Activated CD8-positive, alpha-beta T cell treated with anti-CD3 and anti-CD28 coated beads for 36 hours (primary cell): ENCODE data around the gene CYP2A13. TPM values are rescaled to one million over a fixed set of nuclear protein-coding genes. Genes with fewer than 3 reads are reported as not detected.
A peak's percentile ranks its signal among the peaks of the same experiment; 100 is the strongest.
"Not testable (repeated sequence)": the region's sequence is repeated elsewhere in the genome, so short reads cannot be mapped to it uniquely, and the experiment has no call there.

Experiments
- ATAC-seq: fragments of 200-7000 bp; cut with Tn5 transposase; one replicate; pipeline ENCODE4 v1.10.0; 2021; ENCODE audit warnings: mild to moderate bottlenecking, moderate library complexity
- CTCF ChIA-PET: fragments of 350-600 bp; sonication (Branson Sonifier 250); formaldehyde crosslinking; loops from one replicate; lab custom pipeline; 2021; ENCODE audit warnings: antibody characterized with exemption; lab: Charles Lee
- POLR2A ChIA-PET: fragments of 350-600 bp; sonication (Branson Sonifier 250); formaldehyde crosslinking; loops from one replicate; lab custom pipeline; 2021; ENCODE audit warnings: antibody characterized with exemption; lab: Charles Lee
- DNase-seq: peaks from one replicate; pipeline ENCODE4 v3.0.0-alpha.2; 2020
- H3K27ac Mint-ChIP-seq: one replicate; pipeline ENCODE4 v1.8.0; 2021; ENCODE audit warnings: mild to moderate bottlenecking, mixed read lengths
- H3K27me3 Mint-ChIP-seq: one replicate; pipeline ENCODE4 v1.8.0; 2021; ENCODE audit warnings: mixed read lengths
- H3K36me3 Mint-ChIP-seq: one replicate; pipeline ENCODE4 v1.8.0; 2021; ENCODE audit warnings: low read depth, mixed read lengths
- H3K4me1 Mint-ChIP-seq: one replicate; pipeline ENCODE4 v1.8.0; 2021; ENCODE audit warnings: low read depth, mixed read lengths
- H3K4me3 Mint-ChIP-seq: one replicate; pipeline ENCODE4 v1.8.0; 2021; ENCODE audit warnings: mild to moderate bottlenecking, moderate library complexity, mixed read lengths
- H3K9me3 Mint-ChIP-seq: one replicate; pipeline ENCODE4 v1.8.0; 2021; ENCODE audit warnings: mixed read lengths
- intact Hi-C: fragments of 100-400 bp; cut with micrococcal nuclease; formaldehyde crosslinking; loops from one replicate; pipeline ENCODE4 v1.10.0; 2022
- total RNA-seq, 2 experiments: library from RNA; stranded (reverse); gene quantifications; one replicate each; pipeline ENCODE4 v1.2.3, GENCODE V29; 2021
- TF ChIP-seq, protein P1 (sequence below): fragments of 200-600 bp; IDR thresholded peaks from one replicate; pipeline ENCODE4 v1.8.0; 2022; ENCODE audit warnings: antibody characterized with exemption, mild to moderate bottlenecking

CYP2A13 gene
- total RNA-seq, 2 experiments from 2014 or later, result not detected

GRCh38 chr19:41116261-41116660 is 28.0 kb downstream of the CYP2A13 start:
- Mint-ChIP-seq H3K36me3 (no peaks in the 10 kb centered on the region), H3K4me1 (peaks cover 11% of the 10 kb centered on the region), H3K27me3 (no peaks in the 10 kb centered on the region), H3K27ac (no peak overlapping the region), H3K9me3 (no peaks in the 10 kb centered on the region), H3K4me3 (no peak overlapping the region)
- CTCF ChIA-PET, result interaction anchor here (0.9 to 1.4 kb wide), 2 partner anchors 28 to 146 kb away, joined by 3 read pairs; no protein-coding TSS in a partner anchor
- TF ChIP-seq, protein P1, sequence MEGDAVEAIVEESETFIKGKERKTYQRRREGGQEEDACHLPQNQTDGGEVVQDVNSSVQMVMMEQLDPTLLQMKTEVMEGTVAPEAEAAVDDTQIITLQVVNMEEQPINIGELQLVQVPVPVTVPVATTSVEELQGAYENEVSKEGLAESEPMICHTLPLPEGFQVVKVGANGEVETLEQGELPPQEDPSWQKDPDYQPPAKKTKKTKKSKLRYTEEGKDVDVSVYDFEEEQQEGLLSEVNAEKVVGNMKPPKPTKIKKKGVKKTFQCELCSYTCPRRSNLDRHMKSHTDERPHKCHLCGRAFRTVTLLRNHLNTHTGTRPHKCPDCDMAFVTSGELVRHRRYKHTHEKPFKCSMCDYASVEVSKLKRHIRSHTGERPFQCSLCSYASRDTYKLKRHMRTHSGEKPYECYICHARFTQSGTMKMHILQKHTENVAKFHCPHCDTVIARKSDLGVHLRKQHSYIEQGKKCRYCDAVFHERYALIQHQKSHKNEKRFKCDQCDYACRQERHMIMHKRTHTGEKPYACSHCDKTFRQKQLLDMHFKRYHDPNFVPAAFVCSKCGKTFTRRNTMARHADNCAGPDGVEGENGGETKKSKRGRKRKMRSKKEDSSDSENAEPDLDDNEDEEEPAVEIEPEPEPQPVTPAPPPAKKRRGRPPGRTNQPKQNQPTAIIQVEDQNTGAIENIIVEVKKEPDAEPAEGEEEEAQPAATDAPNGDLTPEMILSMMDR, result no peak
- POLR2A ChIA-PET, result no interaction called here
- no peak for DNase-seq
- no peak for ATAC-seq
- intact Hi-C loops, result no loop called here

DNA sequence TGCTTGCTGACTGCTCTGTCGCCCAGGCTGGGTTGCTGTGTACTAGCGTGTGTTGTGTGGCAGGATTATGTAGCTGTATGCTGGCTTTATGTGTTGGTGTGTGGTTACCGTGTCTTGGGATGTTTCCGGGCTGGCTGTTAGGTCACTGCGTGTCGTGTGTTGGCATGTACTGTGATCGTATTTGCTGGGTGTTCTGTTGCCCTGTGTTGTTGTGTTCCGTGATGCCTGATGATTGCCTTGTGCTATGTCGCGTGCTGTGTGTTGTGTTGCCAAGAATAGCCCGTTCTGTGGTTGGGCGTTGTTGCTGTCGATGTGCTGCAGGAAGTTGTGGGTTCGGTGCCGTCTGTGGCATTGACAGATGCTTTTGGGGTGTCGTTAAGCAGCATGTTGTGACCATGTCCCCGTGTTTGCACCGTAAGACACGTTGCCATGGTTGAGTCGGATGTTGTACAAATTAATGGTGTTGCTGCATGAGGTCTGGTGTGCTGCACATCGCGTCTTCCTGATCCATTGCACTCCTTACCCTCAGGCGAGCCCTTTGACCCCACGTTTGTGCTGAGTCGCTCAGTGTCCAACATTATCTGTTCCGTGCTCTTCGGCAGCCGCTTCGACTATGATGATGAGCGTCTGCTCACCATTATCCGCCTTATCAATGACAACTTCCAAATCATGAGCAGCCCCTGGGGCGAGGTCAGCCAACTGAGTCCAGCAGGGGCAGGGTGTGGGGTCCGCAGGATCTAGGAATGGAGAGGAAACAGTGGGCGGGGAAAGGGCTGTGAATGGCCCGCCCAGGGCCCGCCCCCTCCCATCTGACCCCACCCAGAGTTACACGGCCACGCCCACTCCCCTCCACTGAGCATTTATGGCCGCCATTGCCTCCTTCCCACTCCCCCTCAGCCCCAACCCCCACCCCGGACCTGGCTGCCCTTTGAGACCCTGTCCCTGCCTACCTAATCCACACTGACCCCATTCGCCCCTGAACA is 33.0 kb downstream of the CYP2A13 start:
- POLR2A ChIA-PET, result interaction anchor here (0.8 kb wide), 1 partner anchor 12 kb away, joined by 3 read pairs; no protein-coding TSS in a partner anchor
- peak overlapping the region; percentile 59 for H3K27ac Mint-ChIP-seq
- intact Hi-C loops, H3K36me3 Mint-ChIP-seq, H3K27me3 Mint-ChIP-seq, H3K9me3 Mint-ChIP-seq: not testable (repeated sequence)
- H3K4me1 Mint-ChIP-seq, result peaks cover 21% of the 10 kb centered on the region
- CTCF ChIA-PET, result interaction anchor here (1.4 kb wide), 1 partner anchor 23 kb away, joined by 3 read pairs; no protein-coding TSS in a partner anchor
- ATAC-seq (peak; percentile 75), DNase-seq (peak; percentile 72)
- peak overlapping the region; percentile 2 for H3K4me3 Mint-ChIP-seq

- POLR2A ChIA-PET, H3K27ac Mint-ChIP-seq, H3K36me3 Mint-ChIP-seq, H3K4me3 Mint-ChIP-seq, H3K27me3 Mint-ChIP-seq, DNase-seq, ATAC-seq, H3K9me3 Mint-ChIP-seq, intact Hi-C loops: not testable (repeated sequence)
- peaks cover 31% of the 10 kb centered on the region for H3K4me1 Mint-ChIP-seq
- CTCF ChIA-PET, result interaction anchor here (1.7 kb wide), 1 partner anchor 22 kb away, joined by 6 read pairs; no protein-coding TSS in a partner anchor
Measured at GRCh38 chr19:41122846-41123245, 34.6 kb downstream of the CYP2A13 start.

GRCh38 chr19:41123716-41124294 is 35.6 kb downstream of the CYP2A13 start:
- ATAC-seq (no peak), DNase-seq (no peak)
- intact Hi-C loops, result no loop called here
- no peaks in the 10 kb centered on the region for H3K27me3 Mint-ChIP-seq
- TF ChIP-seq, protein P1, result no peak
- H3K4me1 Mint-ChIP-seq, result peaks cover 33% of the 10 kb centered on the region
- no peaks in the 10 kb centered on the region for H3K36me3 Mint-ChIP-seq
- ChIA-PET POLR2A (interaction anchor here (0.6 to 1.0 kb wide), 2 partner anchors 185 to 1035 kb away, joined by 3 read pairs; no protein-coding TSS in a partner anchor), CTCF (interaction anchor here (1.7 kb wide), 1 partner anchor 21 kb away, joined by 6 read pairs; no protein-coding TSS in a partner anchor)
- H3K4me3 Mint-ChIP-seq, result no peak overlapping the region
- no peak overlapping the region for H3K27ac Mint-ChIP-seq
- H3K9me3 Mint-ChIP-seq, result no peaks in the 10 kb centered on the region

DNA sequence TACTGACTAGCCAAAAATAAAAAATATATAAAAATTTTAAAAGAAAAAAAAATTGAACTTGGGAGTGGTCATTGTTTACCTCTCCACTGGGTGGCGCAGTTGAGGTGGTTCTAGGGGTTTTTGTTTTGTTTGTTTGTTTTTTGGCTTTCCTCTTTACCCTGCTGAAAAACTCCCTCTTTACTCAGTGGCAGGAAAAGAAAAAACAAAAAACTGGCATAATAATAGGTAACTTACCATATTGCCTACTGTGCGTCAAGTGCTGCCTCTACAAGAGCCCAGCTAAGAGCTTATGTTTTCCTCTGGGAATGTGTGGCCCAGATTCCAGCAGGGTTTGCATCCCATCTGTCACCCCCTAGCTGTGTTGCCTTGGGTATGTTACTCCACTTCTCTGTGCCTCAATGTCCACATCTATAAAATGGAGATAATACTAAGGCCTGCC is 38.5 kb downstream of the CYP2A13 start:
- H3K4me3 Mint-ChIP-seq, H3K9me3 Mint-ChIP-seq, intact Hi-C loops, POLR2A ChIA-PET, H3K36me3 Mint-ChIP-seq, ATAC-seq, H3K27ac Mint-ChIP-seq, H3K27me3 Mint-ChIP-seq: not testable (repeated sequence)
- TF ChIP-seq, protein P1, result peak; percentile 89
- CTCF ChIA-PET, result interaction anchor here (0.6 to 3.5 kb wide), 8 partner anchors 9 to 146 kb away, joined by 3 to 25 read pairs (median 4); partner anchors contain the start of gene CYP2B6
- H3K4me1 Mint-ChIP-seq, result peaks cover 20% of the 10 kb centered on the region
- DNase-seq, result peak; percentile 57

GRCh38 chr19:41127362-41127761 is 39.1 kb downstream of the CYP2A13 start:
- CTCF ChIA-PET, result interaction anchor here (0.6 to 3.5 kb wide), 10 partner anchors 10 to 147 kb away, joined by 3 to 25 read pairs (median 4); partner anchors contain the start of gene CYP2B6
- intact Hi-C loops, ATAC-seq, H3K36me3 Mint-ChIP-seq, POLR2A ChIA-PET, H3K9me3 Mint-ChIP-seq, DNase-seq, H3K27ac Mint-ChIP-seq, H3K27me3 Mint-ChIP-seq, H3K4me3 Mint-ChIP-seq: not testable (repeated sequence)
- H3K4me1 Mint-ChIP-seq, result peaks cover 18% of the 10 kb centered on the region
